H9 (cell line): Measurements from ENCODE around the gene TMEM163. TPM values are rescaled to one million over a fixed set of nuclear protein-coding genes. Genes with fewer than 3 reads are reported as not detected.

ENCODE experiments used
- DNase-seq: peaks from one replicate; pipeline ENCODE4 v3.0.0-alpha.2; 2017
- H2AFZ ChIP-seq: one replicate; pipeline ENCODE4 v1.6.1; 2013; ENCODE audit warnings: mild to moderate bottlenecking, low read length, control low read depth, moderate library complexity
- H2AK5ac ChIP-seq: 2 replicates; pipeline ENCODE4 v1.6.1; 2013; ENCODE audit warnings: low read length, control low read depth, mixed read lengths; ENCODE audit not compliant: insufficient read length
- H2BK120ac ChIP-seq: one replicate; pipeline ENCODE4 v1.6.1; 2013; ENCODE audit warnings: low read depth, mild to moderate bottlenecking, low read length, control low read depth, inconsistent platforms; ENCODE audit not compliant: poor library complexity, severe bottlenecking
- H2BK12ac ChIP-seq: 2 replicates; pipeline ENCODE4 v1.6.1; 2013; ENCODE audit warnings: low read length, control low read depth, mixed read lengths, low read depth; ENCODE audit not compliant: insufficient read length
- H2BK15ac ChIP-seq: 2 replicates; pipeline ENCODE4 v1.6.1; 2013; ENCODE audit warnings: low read depth, low read length, control low read depth
- H2BK20ac ChIP-seq: one replicate; pipeline ENCODE4 v1.6.1; 2013; ENCODE audit warnings: low read depth, mild to moderate bottlenecking, low read length, control low read depth, inconsistent platforms; ENCODE audit not compliant: poor library complexity, severe bottlenecking
- H2BK5ac ChIP-seq: 2 replicates; pipeline ENCODE4 v1.6.1; 2013; ENCODE audit warnings: low read length, control low read depth, mixed read lengths; ENCODE audit not compliant: insufficient read length
- H3K14ac ChIP-seq: 2 replicates; pipeline ENCODE4 v1.6.1; 2013; ENCODE audit warnings: low read length, control low read depth; ENCODE audit not compliant: insufficient read depth
- H3K18ac ChIP-seq: 2 replicates; pipeline ENCODE4 v1.6.1; 2013; ENCODE audit warnings: low read depth, mild to moderate bottlenecking, mixed read lengths, low read length, control low read depth; ENCODE audit not compliant: insufficient read length
- H3K23ac ChIP-seq: 2 replicates; pipeline ENCODE4 v1.6.1; 2013; ENCODE audit warnings: low read length, control low read depth, mixed read lengths, low read depth; ENCODE audit not compliant: insufficient read length
- H3K23me2 ChIP-seq: 2 replicates; pipeline ENCODE4 v1.6.1; 2013; ENCODE audit warnings: low read depth, mild to moderate bottlenecking, mixed read lengths, low read length, control low read depth; ENCODE audit not compliant: insufficient read length, poor library complexity, severe bottlenecking
- H3K27ac ChIP-seq: 2 replicates; pipeline ENCODE4 v1.5.1; 2013; ENCODE audit warnings: low read length, control low read depth, mixed read lengths, low read depth; ENCODE audit not compliant: insufficient read length
- H3K27me3 ChIP-seq: 2 replicates; pipeline ENCODE4 v1.6.1; 2013; ENCODE audit warnings: low read length, control low read depth, inconsistent platforms; ENCODE audit not compliant: insufficient read depth
- H3K4ac ChIP-seq: 2 replicates; pipeline ENCODE4 v1.6.1; 2013; ENCODE audit warnings: low read depth, mild to moderate bottlenecking, control low read depth, inconsistent platforms, low read length, moderate library complexity
- H3K4me1 ChIP-seq: 2 replicates; pipeline ENCODE4 v1.6.1; 2013; ENCODE audit warnings: low read length, control low read depth, inconsistent platforms; ENCODE audit not compliant: insufficient read depth
- H3K4me2 ChIP-seq: 2 replicates; pipeline ENCODE4 v1.6.1; 2013; ENCODE audit warnings: low read length, control low read depth, mixed read lengths; ENCODE audit not compliant: insufficient read length, insufficient read depth
- H3K56ac ChIP-seq: 2 replicates; pipeline ENCODE4 v1.6.1; 2013; ENCODE audit warnings: low read depth, mild to moderate bottlenecking, mixed read lengths, low read length, control low read depth; ENCODE audit not compliant: insufficient read length
- H3K79me1 ChIP-seq: 2 replicates; pipeline ENCODE4 v1.6.1; 2013; ENCODE audit warnings: low read depth, mild to moderate bottlenecking, moderate library complexity, low read length, control low read depth, inconsistent platforms; ENCODE audit not compliant: insufficient read depth, poor library complexity, severe bottlenecking
- H3K79me2 ChIP-seq: 2 replicates; pipeline ENCODE4 v1.6.1; 2013; ENCODE audit warnings: low read length, control low read depth, inconsistent platforms; ENCODE audit not compliant: insufficient read depth
- H3K9ac ChIP-seq: 2 replicates; pipeline ENCODE4 v1.6.1; 2013; ENCODE audit warnings: low read length, control low read depth, mixed read lengths; ENCODE audit not compliant: insufficient read length; ENCODE audit errors: extremely low read depth
- H3K9me3 ChIP-seq: one replicate; pipeline ENCODE4 v1.6.1; 2013; ENCODE audit warnings: low read depth, low read length, inconsistent platforms; ENCODE audit not compliant: control insufficient read depth
- H3T11ph ChIP-seq: one replicate; pipeline ENCODE4 v1.6.1; 2013; ENCODE audit warnings: mild to moderate bottlenecking, low read length, control low read depth, inconsistent platforms
- H4K20me1 ChIP-seq: one replicate; pipeline ENCODE4 v1.6.1; 2013; ENCODE audit not compliant: control insufficient read depth, insufficient read length, insufficient read depth
- H4K5ac ChIP-seq: 2 replicates; pipeline ENCODE4 v1.6.1; 2013; ENCODE audit warnings: low read depth, mild to moderate bottlenecking, mixed read lengths, low read length, control low read depth; ENCODE audit not compliant: insufficient read length
- H4K8ac ChIP-seq: replicated peaks from 2 replicates; pipeline ENCODE4 v1.6.1; 2013; ENCODE audit warnings: low read length, control low read depth, mixed read lengths, low read depth; ENCODE audit not compliant: insufficient read length
- H4K91ac ChIP-seq: 2 replicates; pipeline ENCODE4 v1.6.1; 2013; ENCODE audit warnings: low read depth, mild to moderate bottlenecking, moderate library complexity, mixed read lengths, low read length, control low read depth; ENCODE audit not compliant: insufficient read length
- H3K27ac Mint-ChIP-seq, 3 experiments: 2 replicates in 2 of 3; 3 replicates in 1 of 3; pipeline ENCODE4 v1.8.0; 2020 to 2021; ENCODE audit warnings: mixed read lengths in 3 of 3, mild to moderate bottlenecking in 1 of 3, moderate library complexity in 1 of 3
- H3K27me3 Mint-ChIP-seq: 2 replicates; pipeline ENCODE4 v1.8.0; 2021; ENCODE audit warnings: low read depth, mild to moderate bottlenecking, moderate library complexity, mixed read lengths
- H3K36me3 Mint-ChIP-seq, 3 experiments: 2 replicates in 2 of 3; 3 replicates in 1 of 3; pipeline ENCODE4 v1.8.0; 2020 to 2021; ENCODE audit warnings: low read depth in 3 of 3, mixed read lengths in 3 of 3; ENCODE audit not compliant: insufficient read depth in 1 of 3
- H3K4me1 Mint-ChIP-seq, 2 experiments: 2 replicates each; pipeline ENCODE4 v1.8.0; 2020; ENCODE audit warnings: mixed read lengths in 2 of 2
- H3K4me3 Mint-ChIP-seq, 2 experiments: 2 replicates in 1 of 2; 3 replicates in 1 of 2; pipeline ENCODE4 v1.8.0; 2020 to 2021; ENCODE audit warnings: mild to moderate bottlenecking in 2 of 2, mixed read lengths in 2 of 2, moderate library complexity in 1 of 2
- H3K9me3 Mint-ChIP-seq, 2 experiments: 2 replicates in 1 of 2; 3 replicates in 1 of 2; pipeline ENCODE4 v1.8.0; 2020; ENCODE audit warnings: mild to moderate bottlenecking in 2 of 2, mixed read lengths in 2 of 2, moderate library complexity in 1 of 2
- WGBS: extraction: QIAGEN DNeasy Blood & Tissue Kit; methylation state at CpG from one replicate; pipeline ENCODE4 v1.1.7; 2013; ENCODE audit warnings: missing lambda C conversion rate, low lambda C conversion rate, mixed read lengths; ENCODE audit not compliant: insufficient read length; ENCODE audit errors: extremely low coverage; 5-methylcytosine and 5-hydroxymethylcytosine counted together
- total RNA-seq: library from RNA; stranded (reverse); gene quantifications from 2 replicates; pipeline ENCODE4 v1.2.1, GENCODE V29; 2021
- TF ChIP-seq, protein P1 (sequence below): fragments of 200-600 bp; sonication (generic); conservative IDR thresholded peaks from 3 replicates; pipeline ENCODE4 v1.8.0; 2021; ENCODE audit warnings: antibody characterized with exemption, mild to moderate bottlenecking

The TMEM163 gene
- total RNA-seq, 1 experiment from 2014 or later, result 0.39 TPM

DNA sequence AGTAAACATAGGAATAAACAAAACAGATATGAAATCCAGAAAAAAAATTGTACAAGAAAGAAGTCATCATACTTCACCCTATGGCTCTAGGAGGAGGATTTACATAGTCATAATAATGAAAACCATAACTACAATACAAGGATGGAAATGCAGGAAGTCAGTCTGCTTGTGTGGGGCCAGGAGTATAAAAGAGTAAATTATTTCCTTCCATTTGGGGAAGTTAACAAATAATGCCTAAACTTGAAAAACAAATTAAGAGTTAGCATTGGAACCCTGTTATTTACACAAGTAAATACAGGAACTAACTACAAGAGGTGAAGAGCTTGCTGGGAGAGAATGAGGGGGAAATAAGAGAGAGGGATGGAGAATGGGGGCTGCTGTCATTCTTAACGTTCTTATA lies 15.4 kb downstream of the TMEM163 start:
- Mint-ChIP-seq H3K9me3 (no peaks in the 10 kb centered on the region), H3K27ac (no peak overlapping the region), H3K4me3 (no peak overlapping the region), H3K4me1 (peaks cover 14 to 17% of the 10 kb centered on the region in 2 experiments), H3K36me3 (no peaks in the 10 kb centered on the region; a peak in 1 of 7 replicates), H3K27me3 (peaks cover 11% of the 10 kb centered on the region)
- Histone ChIP-seq H3K4me1 (peaks cover 3% of the 10 kb centered on the region; the same call in 1 of the 2 replicates), H3K79me1 (no peaks in the 10 kb centered on the region), H3K9me3 (no peaks in the 10 kb centered on the region), H3K4ac (no peak overlapping the region), H3T11ph (no peak overlapping the region), H3K27me3 (no peaks in the 10 kb centered on the region), H3K23me2 (no peaks in the 10 kb centered on the region), H2AK5ac (no peak overlapping the region), H3K27ac (no peak overlapping the region), H4K5ac (no peak overlapping the region), H2BK12ac (no peak overlapping the region), H2BK5ac (no peak overlapping the region), H3K79me2 (no peaks in the 10 kb centered on the region), H2BK120ac (no peak overlapping the region), H2BK15ac (no peak overlapping the region), H4K8ac (no peak overlapping the region), H2AFZ (no peak overlapping the region), H3K23ac (no peak overlapping the region), H3K56ac (no peak overlapping the region), H4K91ac (no peak overlapping the region), H3K9ac (no peak overlapping the region), H2BK20ac (no peak overlapping the region), H3K4me2 (no peak overlapping the region), H3K18ac (no peak overlapping the region), H3K14ac (no peak overlapping the region), H4K20me1 (no peaks in the 10 kb centered on the region)
- TF ChIP-seq, protein P1, sequence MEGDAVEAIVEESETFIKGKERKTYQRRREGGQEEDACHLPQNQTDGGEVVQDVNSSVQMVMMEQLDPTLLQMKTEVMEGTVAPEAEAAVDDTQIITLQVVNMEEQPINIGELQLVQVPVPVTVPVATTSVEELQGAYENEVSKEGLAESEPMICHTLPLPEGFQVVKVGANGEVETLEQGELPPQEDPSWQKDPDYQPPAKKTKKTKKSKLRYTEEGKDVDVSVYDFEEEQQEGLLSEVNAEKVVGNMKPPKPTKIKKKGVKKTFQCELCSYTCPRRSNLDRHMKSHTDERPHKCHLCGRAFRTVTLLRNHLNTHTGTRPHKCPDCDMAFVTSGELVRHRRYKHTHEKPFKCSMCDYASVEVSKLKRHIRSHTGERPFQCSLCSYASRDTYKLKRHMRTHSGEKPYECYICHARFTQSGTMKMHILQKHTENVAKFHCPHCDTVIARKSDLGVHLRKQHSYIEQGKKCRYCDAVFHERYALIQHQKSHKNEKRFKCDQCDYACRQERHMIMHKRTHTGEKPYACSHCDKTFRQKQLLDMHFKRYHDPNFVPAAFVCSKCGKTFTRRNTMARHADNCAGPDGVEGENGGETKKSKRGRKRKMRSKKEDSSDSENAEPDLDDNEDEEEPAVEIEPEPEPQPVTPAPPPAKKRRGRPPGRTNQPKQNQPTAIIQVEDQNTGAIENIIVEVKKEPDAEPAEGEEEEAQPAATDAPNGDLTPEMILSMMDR, result no peak
- WGBS, result no CpG with 5 or more reads among the region's 1 CpG
- DNase-seq, result no peak
